Measurements from ENCODE around the gene DIS3. TPM values are rescaled to one million over a fixed set of nuclear protein-coding genes. Genes with fewer than 3 reads are reported as not detected.

The DIS3 gene
- total and polyA plus RNA-seq, 9 of the 15 experiments (the other 6 are each of a cell fraction or from before 2014, with no cell fraction given) = 6.0 to 48.9 (median 34.2) TPM

- Histone ChIP-seq H3K27ac (ENCODE audit: extremely low read depth, low read depth, low read length) (no peak overlapping the region; the same call in 2 of the 3 replicates), H3K27me3 (ENCODE audit: control insufficient read depth in 2 of 2, insufficient read depth in 2 of 2, low read length in 2 of 2) (no peaks in the 10 kb centered on the region), H3K9me3 (replicated peaks; ENCODE audit: control insufficient read depth, insufficient read depth, low read depth, low read length) (no peaks in the 10 kb centered on the region), H3K79me2 (ENCODE audit: control insufficient read depth, insufficient read depth, low read length) (no peaks in the 10 kb centered on the region; the same call in 2 of the 3 replicates), H3K36me3 (ENCODE audit: control insufficient read depth, insufficient read depth, low read length) (peaks cover 13% of the 10 kb centered on the region; the same call in 1 of the 3 replicates), H3K9me1 (ENCODE audit: control insufficient read depth, insufficient read depth, low read length) (no peaks in the 10 kb centered on the region), H3K4me3 (no peak overlapping the region), H4K20me1 (replicated peaks; ENCODE audit: control insufficient read depth, insufficient read depth, low read length) (no peaks in the 10 kb centered on the region), H3K4me1 (replicated peaks in 1 of 2; ENCODE audit: control insufficient read depth in 2 of 2, insufficient read depth in 2 of 2, low read length in 2 of 2) (peaks cover 0 to 2% of the 10 kb centered on the region in 2 experiments; a peak in 1 of 5 replicates), H3K4me2 (ENCODE audit: insufficient read depth, low read length) (no peak overlapping the region), H3K9ac (ENCODE audit: insufficient read depth in 1 of 2, low read depth in 2 of 2, low read length in 2 of 2) (no peak overlapping the region), H2AFZ (ENCODE audit: low read depth, low read length) (no peak overlapping the region)
- ATAC-seq (peak; percentile 36; the same call in 1 of the 3 replicates), FAIRE-seq (no peak), DNase-seq (ENCODE audit: extremely low read depth in 1 of 4, low spot score in 3 of 4) (peak in 3 of 4 experiments; percentile 9 to 12 (median 12))
- ChIA-PET POLR2A (no interaction called here), CTCF (ENCODE audit: low intra/inter-chr PET ratio) (no interaction called here)
- in situ Hi-C loops (cut with MboI) = loop anchor here (25.0 kb wide), 2 partner anchors 603 to 903 kb away; no protein-coding TSS in a partner anchor
- peak; percentile 89 for TF ChIP-seq ZNF384 (IDR thresholded peaks at IDR 0.05; ENCODE audit: low read depth, low read length)
- TF ChIP-seq, protein P1, sequence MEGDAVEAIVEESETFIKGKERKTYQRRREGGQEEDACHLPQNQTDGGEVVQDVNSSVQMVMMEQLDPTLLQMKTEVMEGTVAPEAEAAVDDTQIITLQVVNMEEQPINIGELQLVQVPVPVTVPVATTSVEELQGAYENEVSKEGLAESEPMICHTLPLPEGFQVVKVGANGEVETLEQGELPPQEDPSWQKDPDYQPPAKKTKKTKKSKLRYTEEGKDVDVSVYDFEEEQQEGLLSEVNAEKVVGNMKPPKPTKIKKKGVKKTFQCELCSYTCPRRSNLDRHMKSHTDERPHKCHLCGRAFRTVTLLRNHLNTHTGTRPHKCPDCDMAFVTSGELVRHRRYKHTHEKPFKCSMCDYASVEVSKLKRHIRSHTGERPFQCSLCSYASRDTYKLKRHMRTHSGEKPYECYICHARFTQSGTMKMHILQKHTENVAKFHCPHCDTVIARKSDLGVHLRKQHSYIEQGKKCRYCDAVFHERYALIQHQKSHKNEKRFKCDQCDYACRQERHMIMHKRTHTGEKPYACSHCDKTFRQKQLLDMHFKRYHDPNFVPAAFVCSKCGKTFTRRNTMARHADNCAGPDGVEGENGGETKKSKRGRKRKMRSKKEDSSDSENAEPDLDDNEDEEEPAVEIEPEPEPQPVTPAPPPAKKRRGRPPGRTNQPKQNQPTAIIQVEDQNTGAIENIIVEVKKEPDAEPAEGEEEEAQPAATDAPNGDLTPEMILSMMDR (IDR thresholded peaks at IDR 0.05 in 2 of 3, conservative IDR thresholded peaks at IDR 0.05 in 1 of 3; ENCODE audit: insufficient read depth in 2 of 3, low read depth in 1 of 3, low read length in 3 of 3) = peak in 1 of 3 experiments; percentile 42; a peak in 2 of 6 replicates
- no peak for TF ChIP-seq FOXM1 (IDR thresholded peaks at IDR 0.05; ENCODE audit: low read depth)
- TF ChIP-seq FOXM1 (CRISPR knock-in tag; IDR thresholded peaks at IDR 0.05; ENCODE audit: low read depth) = no peak
- TF ChIP-seq CEBPZ (IDR thresholded peaks at IDR 0.05; ENCODE audit: borderline replicate concordance, low read depth, low read length) = no peak
- intact Hi-C loops (cut with micrococcal nuclease) = no loop called here
- BruUV-seq (replicated peaks) = no TSS peak
- 0% methylated on average over 1 of the region's 1 CpG for WGBS (ENCODE audit: insufficient coverage, low coverage, missing lambda C conversion rate)
Measured at GRCh38 chr13:72808917-72809500, 27.3 kb upstream of the DIS3 start.
